CD4-positive, alpha-beta T cell treated with Interleukin-1 beta for 1 hour (primary cell): ENCODE results near the gene DAPP1.
"Not testable (repeated sequence)": the region's sequence is repeated elsewhere in the genome, so short reads cannot be mapped to it uniquely, and the experiment has no call there.

Experiments
- DNase-seq, 2 donors: peaks; one replicate each; pipeline ENCODE4 v3.0.0-alpha.2; 2020 to 2022

Gene DAPP1

DNA sequence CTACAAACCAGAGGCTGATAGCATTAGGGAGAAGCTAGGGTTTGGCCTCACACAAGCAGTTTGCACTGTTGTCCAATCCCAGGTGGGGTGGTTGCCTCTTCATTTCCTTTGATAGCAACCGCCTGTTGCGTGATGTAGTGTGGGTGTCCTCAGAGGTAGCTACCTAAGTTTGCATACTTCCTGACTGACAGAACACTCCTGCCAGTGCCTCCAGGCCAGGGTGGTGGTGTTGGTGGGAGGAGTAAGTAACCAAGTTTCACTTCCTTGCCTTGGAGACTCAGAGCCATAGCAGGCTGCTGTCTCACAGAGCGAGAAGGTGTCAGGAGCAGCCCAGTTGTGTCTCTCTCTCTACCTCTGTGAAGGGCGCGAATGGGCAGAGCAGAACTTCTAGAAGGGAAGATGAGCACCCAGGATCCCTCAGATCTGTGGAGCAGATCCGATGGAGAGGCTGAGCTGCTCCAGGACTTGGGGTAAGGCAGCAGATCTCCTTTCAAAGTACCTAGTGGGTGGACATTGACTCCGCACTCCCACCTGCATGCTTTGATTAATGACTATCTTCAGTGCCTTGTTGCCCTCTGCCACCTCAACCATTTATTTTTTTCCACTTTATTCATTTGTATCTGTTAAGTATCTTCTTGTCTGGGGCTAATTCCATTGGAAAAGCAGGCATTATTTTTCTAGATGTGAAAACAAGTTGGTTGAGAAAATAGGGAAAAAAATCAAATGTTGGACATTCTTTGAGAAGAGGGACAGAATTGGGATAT, at the start of gene DAPP1:
DAPP1 (plus strand) TSS at position 283 of the 764 bp plus-strand sequence; CDS start at position 370, 87 bp downstream.
- peak; percentile 83 to 87 for DNase-seq

DNA sequence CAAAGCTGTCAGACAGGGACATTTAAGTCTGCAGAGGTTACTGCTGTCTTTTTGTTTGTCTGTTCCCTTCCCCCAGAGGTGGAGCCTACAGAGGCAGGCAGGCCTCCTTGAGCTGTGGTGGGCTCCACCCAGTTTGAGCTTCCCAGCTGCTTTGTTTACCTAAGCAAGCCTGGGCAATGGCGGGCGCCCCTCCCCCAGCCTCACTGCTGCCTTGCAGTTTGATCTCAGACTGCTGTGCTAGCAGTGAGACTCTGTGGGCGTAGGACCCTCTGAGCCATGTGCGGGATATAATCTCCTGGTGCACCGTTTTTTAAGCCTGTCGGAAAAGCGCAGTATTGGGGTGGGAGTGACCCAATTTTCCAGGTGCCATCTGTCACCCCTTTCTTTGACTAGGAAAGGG, 45.8 kb upstream of the DAPP1 start:
- not testable (repeated sequence) for DNase-seq

- no peak for DNase-seq
Observed at GRCh38 chr4:99783940-99784339, 32.7 kb upstream of the DAPP1 start.

DNA sequence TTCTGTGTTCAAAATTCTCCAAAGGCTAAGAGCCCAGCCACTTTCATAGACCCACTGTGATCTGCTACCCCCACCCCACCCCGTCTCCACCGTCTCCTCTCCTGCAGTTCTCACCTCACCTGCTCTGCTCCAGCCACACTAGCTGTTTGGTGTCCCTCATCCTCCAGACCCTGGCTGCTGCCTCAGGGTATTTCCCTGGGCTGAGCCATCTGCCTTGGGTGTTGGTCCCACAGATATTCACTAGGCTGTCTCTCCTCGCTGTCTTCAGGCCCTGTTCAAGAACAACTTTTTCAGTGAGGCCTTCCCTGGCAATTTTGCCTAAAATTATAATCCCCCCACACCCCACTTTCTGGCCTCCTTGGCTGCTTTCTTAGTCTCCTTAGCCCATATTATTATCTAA, 31.8 kb upstream of the DAPP1 start:
- DNase-seq: no peak

GRCh38 chr4:99790796-99791617, 25.6 kb upstream of the DAPP1 start:
- DNase-seq: no peak

DNA sequence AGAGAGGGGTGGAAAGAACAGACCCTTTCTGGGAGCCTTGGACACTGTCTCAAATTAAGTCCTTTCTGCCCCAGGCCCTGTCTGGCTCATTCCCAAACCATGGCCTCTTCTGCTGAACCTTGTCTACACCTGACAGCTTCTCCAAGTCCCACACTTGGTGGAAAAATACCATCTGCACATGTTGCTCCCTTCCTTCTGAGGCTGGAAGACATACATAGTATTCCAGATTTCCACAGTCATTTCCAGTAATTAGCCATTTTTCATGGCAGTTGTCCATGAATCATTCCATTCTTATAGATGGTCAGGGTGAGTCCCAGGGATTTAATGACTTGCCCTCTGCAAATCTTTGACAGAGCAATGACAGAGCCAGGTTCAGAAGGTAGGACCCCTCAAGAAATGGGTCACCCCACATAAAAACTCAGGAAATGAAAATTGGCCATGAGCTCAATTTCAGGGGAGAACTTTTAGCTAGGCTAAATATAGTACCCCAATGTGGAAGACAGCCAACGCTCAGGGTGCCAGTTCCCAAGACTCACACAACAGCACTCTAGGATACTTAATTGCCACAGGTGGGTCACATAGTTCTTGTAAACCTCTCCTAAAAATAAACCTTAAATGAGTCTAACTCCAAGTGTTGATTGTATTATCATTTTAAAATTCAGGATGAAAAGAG, 16.2 kb upstream of the DAPP1 start:
- DNase-seq: no peak

DNA sequence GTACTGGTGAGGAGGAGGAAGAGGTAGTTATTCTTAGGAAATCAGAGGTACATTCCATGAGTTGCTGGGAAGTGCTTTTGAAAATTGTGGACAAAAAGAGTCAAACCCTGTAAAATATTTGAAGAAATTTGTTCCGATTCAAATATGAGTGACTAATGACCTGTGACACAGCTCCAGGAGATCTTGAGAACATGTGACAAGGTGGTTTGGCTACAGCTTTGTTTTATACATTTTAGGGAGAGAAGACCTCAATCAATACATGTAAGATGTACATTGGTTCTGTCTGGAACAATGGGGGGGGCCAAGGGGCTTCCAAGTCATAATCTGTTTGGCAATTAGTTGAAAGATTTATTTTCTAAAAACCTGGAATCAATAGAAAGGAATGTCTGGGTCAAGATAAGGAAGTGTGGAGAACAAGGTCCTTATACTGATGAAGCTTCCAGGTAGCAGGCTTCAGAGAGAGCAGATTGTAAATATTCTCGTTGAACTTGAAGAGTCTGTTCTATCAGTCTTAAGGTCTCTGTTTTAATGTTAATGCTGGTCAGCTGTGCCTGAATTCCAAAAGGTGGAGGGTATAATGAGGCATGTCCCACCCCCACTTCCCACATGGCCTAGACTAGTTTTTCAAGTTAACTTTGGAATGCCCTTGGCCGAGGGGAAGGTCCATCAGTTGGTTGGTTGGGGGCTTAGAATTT, 15.5 kb upstream of the DAPP1 start:
- DNase-seq: no peak

DNA sequence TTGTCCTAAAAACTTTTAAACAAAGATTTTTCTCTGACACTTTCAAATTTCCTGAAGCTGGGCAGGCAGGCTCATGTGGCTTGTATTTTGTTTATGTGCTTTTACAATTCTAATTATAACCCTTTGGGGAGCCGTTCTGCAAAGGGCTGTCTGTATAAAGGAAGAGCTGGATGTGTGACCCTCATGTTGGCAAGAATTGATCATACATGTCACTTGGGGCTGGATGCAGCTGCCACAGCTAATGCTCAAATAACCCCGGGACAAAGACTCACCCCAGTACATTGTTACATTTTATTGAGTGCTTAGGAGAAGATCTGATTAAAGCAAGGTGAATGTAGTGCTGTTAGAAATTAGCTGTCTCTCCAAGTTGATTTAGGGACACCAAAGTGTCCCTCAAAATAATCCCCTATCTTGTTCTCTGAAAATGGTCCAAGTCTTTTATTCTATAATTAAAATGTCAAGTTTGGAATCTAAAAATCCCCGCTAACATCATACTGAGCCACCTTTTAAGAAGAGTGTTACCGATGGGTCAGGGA, 13.0 kb upstream of the DAPP1 start:
- no peak for DNase-seq

- no peak for DNase-seq
Observed at GRCh38 chr4:99806545-99806944, 10.1 kb upstream of the DAPP1 start.

DNA sequence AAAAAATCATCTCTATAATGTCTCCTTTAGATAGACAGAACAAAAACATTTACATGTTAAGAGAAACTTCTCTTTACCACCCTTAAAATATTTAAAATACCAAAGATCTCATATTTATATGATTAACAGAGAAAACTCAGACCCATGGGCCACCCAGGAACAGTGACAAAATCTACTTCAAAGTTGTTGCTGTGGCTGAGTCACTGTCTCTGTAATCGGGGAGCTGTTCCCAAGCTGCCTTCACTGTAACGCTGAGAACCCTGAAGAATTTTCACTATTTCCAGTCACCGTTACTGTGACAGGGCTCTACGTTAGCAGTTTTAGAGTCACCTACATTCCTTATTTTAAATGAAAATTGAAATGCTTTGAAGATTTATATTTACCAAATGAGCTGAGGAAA, 9.0 kb upstream of the DAPP1 start:
- DNase-seq: no peak

GRCh38 chr4:99808260-99808857, 8.3 kb upstream of the DAPP1 start:
- peak; percentile 71 to 78 for DNase-seq

DNA sequence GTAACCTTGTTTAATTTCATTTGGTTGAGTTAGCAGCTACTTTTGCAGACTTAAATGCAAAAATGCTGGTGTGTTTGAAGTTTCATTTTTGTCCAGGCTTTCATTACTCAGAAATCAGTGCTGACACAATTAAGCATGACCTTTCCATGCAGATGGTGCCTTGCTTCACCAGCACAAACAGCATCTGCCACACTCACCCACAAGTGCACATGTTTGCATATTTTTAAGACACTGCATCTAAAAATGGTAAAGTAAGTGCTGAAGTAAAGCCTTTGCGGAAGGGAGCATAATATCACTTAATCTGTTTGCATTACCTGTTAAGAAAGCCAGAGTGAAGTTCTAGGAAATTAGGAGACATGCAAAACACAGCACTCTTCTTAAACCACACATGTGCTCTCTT, 7.3 kb upstream of the DAPP1 start:
- DNase-seq: no peak

- DNase-seq: no peak
Observed at GRCh38 chr4:99810536-99810935, 6.1 kb upstream of the DAPP1 start.

GRCh38 chr4:99811117-99811516, 5.5 kb upstream of the DAPP1 start:
- no peak for DNase-seq

DNA sequence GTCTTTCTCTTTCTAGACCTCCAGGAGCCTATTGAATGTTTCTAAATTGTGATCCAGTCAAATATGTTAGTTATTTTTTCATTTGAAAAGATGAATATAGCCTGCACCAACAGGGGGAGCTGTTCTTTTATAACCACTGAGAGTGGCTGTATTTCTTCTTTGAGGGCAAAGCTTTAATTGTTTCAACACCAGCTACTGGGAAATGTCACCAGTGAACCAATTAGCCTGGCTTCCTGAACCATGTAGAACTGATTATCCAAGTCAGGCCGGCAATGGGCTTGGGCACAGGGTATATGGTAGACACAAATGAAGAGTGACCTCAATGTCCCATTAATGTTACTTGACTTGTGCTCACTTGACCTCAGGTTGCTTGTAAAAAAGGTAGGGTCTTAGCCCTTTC, 4.8 kb upstream of the DAPP1 start:
- DNase-seq: peak; percentile 18 to 71

GRCh38 chr4:99815597-99816011, 1.0 kb upstream of the DAPP1 start:
- DNase-seq: no peak

- peak in 1 of 2 donors; percentile 38 for DNase-seq
Observed at GRCh38 chr4:99817309-99817890, 773 bp downstream of the DAPP1 start.

DNA sequence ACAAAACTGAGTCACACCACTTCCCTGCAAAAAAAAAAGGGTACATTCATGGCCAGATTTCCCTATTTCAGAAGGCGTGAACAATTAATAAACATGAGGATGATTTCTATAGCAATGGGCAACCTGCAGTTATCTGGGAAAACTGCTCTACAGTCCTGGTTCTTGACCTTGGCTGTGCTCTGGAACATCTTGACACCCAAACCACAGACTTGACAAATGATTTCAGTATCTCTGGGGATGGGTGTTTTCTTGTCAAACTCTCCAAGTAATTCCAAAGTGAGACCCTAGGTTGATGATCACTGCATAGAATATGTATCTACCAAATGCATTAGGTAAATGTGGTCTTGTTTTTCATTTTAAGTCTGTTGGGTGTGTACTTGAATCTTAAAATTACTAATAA, 2.0 kb downstream of the DAPP1 start:
- DNase-seq: no peak

DNA sequence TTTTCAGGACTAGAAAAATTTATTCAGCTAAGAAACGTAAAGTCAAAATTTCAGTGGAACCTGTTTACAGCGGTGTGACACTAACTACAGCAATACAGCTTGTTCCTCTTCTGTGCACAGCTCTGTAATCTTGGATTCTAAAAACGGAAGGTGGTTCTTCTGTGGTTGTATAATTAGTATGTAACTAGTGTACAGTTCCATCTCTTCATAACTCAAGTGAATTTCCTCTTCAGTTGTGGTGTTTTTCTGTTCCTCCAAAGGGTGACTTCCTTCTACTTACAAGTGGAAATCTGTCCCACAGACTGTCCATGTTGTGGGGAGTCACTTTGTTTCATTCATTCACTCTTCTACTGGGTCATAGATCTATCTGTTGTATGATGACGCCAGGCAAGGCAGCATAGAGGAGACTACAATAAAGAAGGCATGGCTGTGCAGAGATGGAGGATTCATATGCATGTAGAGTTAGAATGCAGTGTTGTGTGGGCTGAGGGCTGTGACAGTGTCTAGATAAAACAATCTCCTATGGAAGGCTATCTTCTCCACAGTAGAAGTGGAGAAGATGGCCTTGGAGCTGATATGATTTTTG, 5.4 kb downstream of the DAPP1 start:
- DNase-seq: peak in 1 of 2 donors; percentile 12

- DNase-seq: no peak
Observed at GRCh38 chr4:99822734-99823133, 6.1 kb downstream of the DAPP1 start.

DNA sequence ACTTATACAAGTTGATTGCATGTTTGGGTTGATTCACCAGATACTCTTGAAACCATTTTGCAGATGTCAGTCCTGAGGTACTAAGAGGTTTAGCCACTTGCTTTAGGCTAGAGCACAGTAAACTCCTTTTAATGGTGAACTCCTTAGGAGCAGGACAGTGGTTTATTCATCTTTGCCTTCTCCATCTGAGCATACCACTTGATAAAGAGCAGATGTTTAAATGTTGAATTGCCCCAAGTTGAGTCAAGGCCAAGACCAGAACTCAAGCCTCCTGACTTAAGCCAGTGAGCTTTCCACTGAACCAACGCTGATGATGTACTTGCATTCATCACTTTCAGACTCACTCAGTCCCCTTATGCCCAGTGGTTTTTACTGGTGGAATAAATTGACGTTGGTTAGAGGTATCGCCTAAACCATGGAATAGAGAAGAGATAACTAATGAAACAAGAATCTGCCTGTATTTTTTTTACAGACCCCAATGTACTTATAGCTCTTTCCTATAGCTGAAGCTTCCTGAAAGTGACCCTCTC, 7.5 kb downstream of the DAPP1 start:
- no peak for DNase-seq
